Measurements from ENCODE around the gene AFF2.

DNA sequence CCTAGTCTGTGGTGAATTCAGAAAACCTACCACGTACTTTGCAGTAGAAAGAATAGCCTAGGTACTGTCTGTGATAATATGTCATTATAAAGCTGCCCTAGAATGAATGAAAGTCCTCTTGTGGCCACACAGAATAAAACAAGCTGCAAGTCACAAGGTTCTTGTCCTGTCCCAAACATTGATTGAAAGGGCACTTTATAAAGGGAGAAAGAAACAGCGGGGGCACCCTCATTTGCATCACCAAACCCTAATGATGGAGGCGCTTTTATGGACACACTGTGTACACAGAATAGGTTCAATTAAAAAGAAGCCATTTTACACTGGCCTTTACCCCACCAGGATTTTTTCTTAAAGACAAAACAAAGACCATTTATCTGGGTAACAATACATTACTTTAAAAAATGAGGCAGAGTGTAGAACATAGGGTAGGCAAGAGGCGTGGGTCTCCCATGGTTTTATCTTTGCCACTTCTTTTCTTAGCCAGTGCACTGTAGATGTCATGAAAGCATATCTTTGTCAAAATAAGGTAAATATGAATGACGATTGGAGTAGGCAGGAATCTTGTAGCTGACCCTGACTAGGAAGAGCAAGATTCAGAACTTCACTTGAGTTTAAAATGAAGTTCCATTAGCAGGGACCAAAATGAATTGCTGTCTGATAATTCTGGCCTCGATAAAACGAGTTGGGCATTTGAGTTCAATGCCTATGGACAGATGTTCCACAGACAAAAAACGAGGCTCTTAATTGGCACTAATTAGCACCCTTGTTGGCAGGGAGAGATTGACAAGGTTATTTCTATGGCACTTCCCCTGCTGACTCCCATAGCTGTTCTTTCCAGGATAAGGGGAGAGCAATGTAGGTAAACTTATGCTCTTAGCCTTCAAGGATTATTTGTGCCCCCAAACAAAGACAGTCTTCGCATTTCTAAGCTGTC is 365.1 kb downstream of the AFF2 start:
- TF ChIP-seq POLR2AphosphoS5 (IDR thresholded peaks at IDR 0.05) (no peak), EP300 (IDR thresholded peaks at IDR 0.05) (no peak), POLR2A (IDR thresholded peaks at IDR 0.05) (no peak)
- TF ChIP-seq, protein P1, sequence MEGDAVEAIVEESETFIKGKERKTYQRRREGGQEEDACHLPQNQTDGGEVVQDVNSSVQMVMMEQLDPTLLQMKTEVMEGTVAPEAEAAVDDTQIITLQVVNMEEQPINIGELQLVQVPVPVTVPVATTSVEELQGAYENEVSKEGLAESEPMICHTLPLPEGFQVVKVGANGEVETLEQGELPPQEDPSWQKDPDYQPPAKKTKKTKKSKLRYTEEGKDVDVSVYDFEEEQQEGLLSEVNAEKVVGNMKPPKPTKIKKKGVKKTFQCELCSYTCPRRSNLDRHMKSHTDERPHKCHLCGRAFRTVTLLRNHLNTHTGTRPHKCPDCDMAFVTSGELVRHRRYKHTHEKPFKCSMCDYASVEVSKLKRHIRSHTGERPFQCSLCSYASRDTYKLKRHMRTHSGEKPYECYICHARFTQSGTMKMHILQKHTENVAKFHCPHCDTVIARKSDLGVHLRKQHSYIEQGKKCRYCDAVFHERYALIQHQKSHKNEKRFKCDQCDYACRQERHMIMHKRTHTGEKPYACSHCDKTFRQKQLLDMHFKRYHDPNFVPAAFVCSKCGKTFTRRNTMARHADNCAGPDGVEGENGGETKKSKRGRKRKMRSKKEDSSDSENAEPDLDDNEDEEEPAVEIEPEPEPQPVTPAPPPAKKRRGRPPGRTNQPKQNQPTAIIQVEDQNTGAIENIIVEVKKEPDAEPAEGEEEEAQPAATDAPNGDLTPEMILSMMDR (IDR thresholded peaks at IDR 0.05) = no peak

Data from upper lobe of left lung (tissue), 4 donors.